ENCODE measurements around the gene TGFA. TPM values are rescaled to one million over a fixed set of nuclear protein-coding genes. Genes with fewer than 3 reads are reported as not detected.

The TGFA gene
- total and polyA plus RNA-seq, 8 donors: 0.89 to 16.0 (median 3.7) TPM; not detected in 1

- H3K9me3 ChIP-seq: no peaks in the 10 kb centered on the region
- H3K27me3 ChIP-seq: no peaks in the 10 kb centered on the region
- peaks cover 0 to 10% (median 0%) of the 10 kb centered on the region in 4 donors for H3K4me1 ChIP-seq
- 70 to 80% (median 76%) methylated on average over 7 of the region's 7 CpGs for WGBS, 5 donors
- H3K36me3 ChIP-seq: no peaks in the 10 kb centered on the region
- no peak for DNase-seq
- TF ChIP-seq POLR2A (IDR thresholded peaks at IDR 0.05): no peak
- TF ChIP-seq EP300 (IDR thresholded peaks at IDR 0.05): no peak
- no peak for TF ChIP-seq POLR2AphosphoS5 (IDR thresholded peaks at IDR 0.05)
- no peak for TF ChIP-seq CTCF (IDR thresholded peaks at IDR 0.05)
- intact Hi-C loops (cut with DNase I; ENCODE audit: low total_unique reads): no loop called here
- H3K27ac ChIP-seq: no peak overlapping the region
- H3K4me3 ChIP-seq: no peak overlapping the region
These were observed 80.4 kb downstream of the TGFA start for GRCh38 chr2:70473101-70473722.

- no peak overlapping the region for H3K27ac ChIP-seq
- DNase-seq: no peak
- no peak overlapping the region for H3K4me3 ChIP-seq
- H3K4me1 ChIP-seq: peaks cover 0 to 3% (median 0%) of the 10 kb centered on the region in 4 donors
- no peaks in the 10 kb centered on the region for H3K9me3 ChIP-seq
- TF ChIP-seq CTCF (IDR thresholded peaks at IDR 0.05) (no peak), POLR2A (IDR thresholded peaks at IDR 0.05) (no peak), POLR2AphosphoS5 (IDR thresholded peaks at IDR 0.05) (no peak), EP300 (IDR thresholded peaks at IDR 0.05) (no peak)
- H3K27me3 ChIP-seq: no peaks in the 10 kb centered on the region
- no peaks in the 10 kb centered on the region for H3K36me3 ChIP-seq
- intact Hi-C loops (cut with DNase I; ENCODE audit: low total_unique reads): no loop called here
- 56 to 75% (median 68%) methylated on average over 9 of the region's 9 CpGs for WGBS, 5 donors
These were observed 81.3 kb downstream of the TGFA start for GRCh38 chr2:70472221-70472890.

- no peak overlapping the region for H3K27ac ChIP-seq
- no peak for DNase-seq
- H3K27me3 ChIP-seq: no peaks in the 10 kb centered on the region
- no peaks in the 10 kb centered on the region for H3K4me1 ChIP-seq
- H3K36me3 ChIP-seq: no peaks in the 10 kb centered on the region
- no peaks in the 10 kb centered on the region for H3K9me3 ChIP-seq
- intact Hi-C loops (cut with DNase I; ENCODE audit: low total_unique reads): no loop called here
- TF ChIP-seq EP300 (IDR thresholded peaks at IDR 0.05) (no peak), POLR2A (IDR thresholded peaks at IDR 0.05) (no peak), CTCF (IDR thresholded peaks at IDR 0.05) (no peak), POLR2AphosphoS5 (IDR thresholded peaks at IDR 0.05) (no peak)
- H3K4me3 ChIP-seq: no peak overlapping the region
- 78 to 86% (median 79%) methylated on average over 7 of the region's 7 CpGs for WGBS, 5 donors
These were observed 82.5 kb downstream of the TGFA start for GRCh38 chr2:70471129-70471528.

GRCh38 chr2:70469961-70470360 is 83.7 kb downstream of the TGFA start:
- no peak overlapping the region for H3K4me3 ChIP-seq
- 48 to 62% (median 53%) methylated on average over 7 of the region's 7 CpGs for WGBS, 5 donors
- H3K27ac ChIP-seq: no peak overlapping the region
- no peak for DNase-seq
- H3K36me3 ChIP-seq: no peaks in the 10 kb centered on the region
- H3K4me1 ChIP-seq: no peaks in the 10 kb centered on the region
- H3K9me3 ChIP-seq: no peaks in the 10 kb centered on the region
- no peaks in the 10 kb centered on the region for H3K27me3 ChIP-seq
- intact Hi-C loops (cut with DNase I; ENCODE audit: low total_unique reads): no loop called here
- TF ChIP-seq POLR2A (IDR thresholded peaks at IDR 0.05): no peak

GRCh38 chr2:70469435-70469834 is 84.2 kb downstream of the TGFA start:
- no peak for TF ChIP-seq EP300 (IDR thresholded peaks at IDR 0.05)
- TF ChIP-seq CTCF (IDR thresholded peaks at IDR 0.05): no peak
- no peak for TF ChIP-seq POLR2A (IDR thresholded peaks at IDR 0.05)
- no peak for TF ChIP-seq POLR2AphosphoS5 (IDR thresholded peaks at IDR 0.05)
- intact Hi-C loops (cut with DNase I; ENCODE audit: low total_unique reads): no loop called here
- no peak overlapping the region for H3K27ac ChIP-seq

More at GRCh38 chr2:70469435-70469834, 84.2 kb downstream of the TGFA start:
- no peak for DNase-seq
- Histone ChIP-seq H3K9me3 (no peaks in the 10 kb centered on the region), H3K27me3 (no peaks in the 10 kb centered on the region), H3K4me1 (no peaks in the 10 kb centered on the region), H3K36me3 (no peaks in the 10 kb centered on the region), H3K4me3 (no peak overlapping the region)
- 86 to 91% (median 90%) methylated on average over 7 of the region's 7 CpGs for WGBS, 5 donors
